Activated T-helper 2 cell treated with anti-CD3 and anti-CD28 coated beads, Interferon-gamma antibody, Interleukin-2, Interleukin-4, amounts not matched to agents 10 μg/mL and 5 μg/mL and 100 μg/mL, durations not matched to agents 14 hours and 24 hours and 36 hours (primary cell): ENCODE results near the gene PIK3C3. TPM values are rescaled to one million over a fixed set of nuclear protein-coding genes. Genes with fewer than 3 reads are reported as not detected.
"Not testable (repeated sequence)": the region's sequence is repeated elsewhere in the genome, so short reads cannot be mapped to it uniquely, and the experiment has no call there.

Experiments
- DNase-seq: peaks from one replicate; pipeline ENCODE4 v3.0.0; 2021; ENCODE audit warnings: low spot score
- H3K27ac Mint-ChIP-seq: one replicate; pipeline ENCODE4 v1.8.0; 2021; ENCODE audit warnings: mixed read lengths
- H3K27me3 Mint-ChIP-seq: one replicate; pipeline ENCODE4 v1.8.0; 2021; ENCODE audit warnings: low read depth, mixed read lengths
- H3K36me3 Mint-ChIP-seq: one replicate; pipeline ENCODE4 v1.8.0; 2021; ENCODE audit warnings: low read depth, mixed read lengths
- H3K4me1 Mint-ChIP-seq: one replicate; pipeline ENCODE4 v1.8.0; 2021; ENCODE audit warnings: low read depth, mixed read lengths
- H3K4me3 Mint-ChIP-seq: one replicate; pipeline ENCODE4 v1.8.0; 2021; ENCODE audit warnings: low read depth, mild to moderate bottlenecking, moderate library complexity, mixed read lengths
- H3K9me3 Mint-ChIP-seq: one replicate; pipeline ENCODE4 v1.8.0; 2021; ENCODE audit warnings: mixed read lengths
- intact Hi-C: fragments of 100-400 bp; cut with micrococcal nuclease; formaldehyde crosslinking; loops from one replicate; pipeline ENCODE4 v1.15.1; 2023
- total RNA-seq: library from RNA; stranded (reverse); gene quantifications from 2 replicates; pipeline ENCODE4 v1.2.3, GENCODE V29; 2022

Gene PIK3C3
- total RNA-seq, 1 donor from 2014 or later: 51.6 TPM

GRCh38 chr18:42001801-42002200, 46.8 kb downstream of the PIK3C3 start:
- intact Hi-C loops: no loop called here
- H3K27ac Mint-ChIP-seq: no peak overlapping the region
- no peak overlapping the region for H3K4me3 Mint-ChIP-seq
- H3K36me3 Mint-ChIP-seq: peaks cover 73% of the 10 kb centered on the region
- no peaks in the 10 kb centered on the region for H3K9me3 Mint-ChIP-seq
- DNase-seq: no peak
- H3K4me1 Mint-ChIP-seq: no peaks in the 10 kb centered on the region
- H3K27me3 Mint-ChIP-seq: no peaks in the 10 kb centered on the region

GRCh38 chr18:42004653-42005052, 49.6 kb downstream of the PIK3C3 start:
- no peaks in the 10 kb centered on the region for H3K9me3 Mint-ChIP-seq
- intact Hi-C loops: no loop called here
- H3K27ac Mint-ChIP-seq: no peak overlapping the region
- H3K36me3 Mint-ChIP-seq: peaks cover 68% of the 10 kb centered on the region
- no peaks in the 10 kb centered on the region for H3K27me3 Mint-ChIP-seq
- no peaks in the 10 kb centered on the region for H3K4me1 Mint-ChIP-seq
- H3K4me3 Mint-ChIP-seq: no peak overlapping the region
- no peak for DNase-seq

- DNase-seq: no peak
- Mint-ChIP-seq H3K27ac (no peak overlapping the region), H3K27me3 (no peaks in the 10 kb centered on the region), H3K9me3 (peaks cover 4% of the 10 kb centered on the region), H3K4me1 (peaks cover 7% of the 10 kb centered on the region), H3K4me3 (no peak overlapping the region), H3K36me3 (peaks cover 68% of the 10 kb centered on the region)
- intact Hi-C loops: no loop called here
Measured at GRCh38 chr18:42005782-42006181, 50.7 kb downstream of the PIK3C3 start.

GRCh38 chr18:42009457-42009856, 54.4 kb downstream of the PIK3C3 start:
- H3K4me3 Mint-ChIP-seq, H3K9me3 Mint-ChIP-seq, DNase-seq, intact Hi-C loops, H3K27ac Mint-ChIP-seq, H3K27me3 Mint-ChIP-seq: not testable (repeated sequence)
- H3K36me3 Mint-ChIP-seq: peaks cover 64% of the 10 kb centered on the region
- H3K4me1 Mint-ChIP-seq: peaks cover 15% of the 10 kb centered on the region

GRCh38 chr18:42011053-42011452, 56.0 kb downstream of the PIK3C3 start:
- Mint-ChIP-seq H3K4me1 (peaks cover 15% of the 10 kb centered on the region), H3K27me3 (no peaks in the 10 kb centered on the region), H3K4me3 (no peak overlapping the region), H3K27ac (no peak overlapping the region), H3K9me3 (peaks cover 4% of the 10 kb centered on the region), H3K36me3 (peaks cover 60% of the 10 kb centered on the region)
- no peak for DNase-seq
- intact Hi-C loops: loop anchor here (1.0 kb wide), 1 partner anchor 14 kb away; no protein-coding TSS in a partner anchor

GRCh38 chr18:42018831-42019230, 63.8 kb downstream of the PIK3C3 start:
- Mint-ChIP-seq H3K36me3 (peaks cover 39% of the 10 kb centered on the region), H3K4me1 (no peaks in the 10 kb centered on the region), H3K4me3 (no peak overlapping the region), H3K27ac (no peak overlapping the region), H3K27me3 (no peaks in the 10 kb centered on the region), H3K9me3 (no peaks in the 10 kb centered on the region)
- no peak for DNase-seq
- intact Hi-C loops: no loop called here

- intact Hi-C loops: no loop called here
- no peak for DNase-seq
- H3K27me3 Mint-ChIP-seq: no peaks in the 10 kb centered on the region
- H3K4me1 Mint-ChIP-seq: peaks cover 27% of the 10 kb centered on the region
- H3K27ac Mint-ChIP-seq: no peak overlapping the region
- H3K9me3 Mint-ChIP-seq: no peaks in the 10 kb centered on the region
- peaks cover 33% of the 10 kb centered on the region for H3K36me3 Mint-ChIP-seq
- no peak overlapping the region for H3K4me3 Mint-ChIP-seq
Measured at GRCh38 chr18:42024131-42024530, 69.1 kb downstream of the PIK3C3 start.

- Mint-ChIP-seq H3K27ac (no peak overlapping the region), H3K4me3 (no peak overlapping the region), H3K36me3 (peaks cover 41% of the 10 kb centered on the region), H3K4me1 (peaks cover 31% of the 10 kb centered on the region), H3K27me3 (no peaks in the 10 kb centered on the region), H3K9me3 (no peaks in the 10 kb centered on the region)
- intact Hi-C loops: loop anchor here (1.0 kb wide), 1 partner anchor 14 kb away; no protein-coding TSS in a partner anchor
- DNase-seq: no peak
Measured at GRCh38 chr18:42025491-42025890, 70.5 kb downstream of the PIK3C3 start.

GRCh38 chr18:42025974-42026625, 71.1 kb downstream of the PIK3C3 start:
- no peak for DNase-seq

GRCh38 chr18:42028247-42028832, 73.3 kb downstream of the PIK3C3 start:
- Mint-ChIP-seq H3K27me3 (no peaks in the 10 kb centered on the region), H3K27ac (no peak overlapping the region), H3K9me3 (no peaks in the 10 kb centered on the region), H3K4me3 (no peak overlapping the region), H3K4me1 (peaks cover 33% of the 10 kb centered on the region), H3K36me3 (peaks cover 50% of the 10 kb centered on the region)
- intact Hi-C loops: no loop called here
- DNase-seq: no peak

More at GRCh38 chr18:42025974-42026625, 71.1 kb downstream of the PIK3C3 start:
- Mint-ChIP-seq H3K4me3 (no peak overlapping the region), H3K4me1 (peaks cover 31% of the 10 kb centered on the region), H3K36me3 (peaks cover 42% of the 10 kb centered on the region), H3K27me3 (no peaks in the 10 kb centered on the region), H3K27ac (no peak overlapping the region), H3K9me3 (no peaks in the 10 kb centered on the region)
- intact Hi-C loops: loop anchor here (1.0 kb wide), 3 partner anchors 15 to 79 kb away; no protein-coding TSS in a partner anchor

GRCh38 chr18:42029092-42029491, 74.1 kb downstream of the PIK3C3 start:
- DNase-seq: no peak
- intact Hi-C loops: no loop called here
- no peak overlapping the region for H3K27ac Mint-ChIP-seq
- H3K4me1 Mint-ChIP-seq: peaks cover 33% of the 10 kb centered on the region
- peaks cover 57% of the 10 kb centered on the region for H3K36me3 Mint-ChIP-seq
- H3K4me3 Mint-ChIP-seq: no peak overlapping the region
- H3K27me3 Mint-ChIP-seq: no peaks in the 10 kb centered on the region
- H3K9me3 Mint-ChIP-seq: no peaks in the 10 kb centered on the region

- intact Hi-C loops: no loop called here
Measured at GRCh38 chr18:42030586-42031182, 75.7 kb downstream of the PIK3C3 start.

GRCh38 chr18:42032447-42032846, 77.4 kb downstream of the PIK3C3 start:
- Mint-ChIP-seq H3K36me3 (peaks cover 54% of the 10 kb centered on the region), H3K27ac (no peak overlapping the region), H3K9me3 (no peaks in the 10 kb centered on the region), H3K4me1 (peaks cover 11% of the 10 kb centered on the region), H3K27me3 (no peaks in the 10 kb centered on the region), H3K4me3 (no peak overlapping the region)
- no peak for DNase-seq
- intact Hi-C loops: no loop called here

More at GRCh38 chr18:42030586-42031182, 75.7 kb downstream of the PIK3C3 start:
- no peak overlapping the region for H3K27ac Mint-ChIP-seq
- peaks cover 56% of the 10 kb centered on the region for H3K36me3 Mint-ChIP-seq
- H3K27me3 Mint-ChIP-seq: no peaks in the 10 kb centered on the region
- H3K4me1 Mint-ChIP-seq: peaks cover 21% of the 10 kb centered on the region
- no peaks in the 10 kb centered on the region for H3K9me3 Mint-ChIP-seq
- no peak overlapping the region for H3K4me3 Mint-ChIP-seq
- DNase-seq: no peak
